ENCODE data around the gene L3MBTL3. TPM values are rescaled to one million over a fixed set of nuclear protein-coding genes. Genes with fewer than 3 reads are reported as not detected.

L3MBTL3 gene
- polyA plus RNA-seq, 2 of the 4 experiments (the other 2 are of a cell fraction) = 3.0 to 5.9 TPM

DNA sequence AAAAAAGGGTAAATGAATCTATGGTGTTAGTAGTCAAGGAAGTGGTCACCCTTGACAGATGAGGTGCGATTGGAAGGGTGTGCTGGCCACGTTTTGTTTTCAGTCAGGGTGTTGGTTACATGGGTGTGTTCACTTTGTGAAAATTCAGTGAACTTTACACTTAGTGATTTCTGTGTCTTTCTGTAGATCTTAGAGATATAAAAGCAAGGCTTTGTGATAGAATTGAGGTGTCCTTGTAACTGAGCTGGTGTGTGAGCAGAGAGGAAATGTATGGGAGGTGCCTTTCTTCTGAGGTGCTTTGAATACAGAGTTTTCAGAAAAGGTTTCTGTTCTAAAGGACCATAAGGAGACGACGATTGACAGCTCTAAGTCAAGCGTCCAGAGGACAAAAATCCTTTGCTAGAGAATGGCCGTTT, 113.9 kb downstream of the L3MBTL3 start:
- 60% methylated on average over 6 of the region's 6 CpGs for WGBS (ENCODE audit: missing lambda C conversion rate)
- ChIA-PET POLR2A (no interaction called here), CTCF (no interaction called here)
- TF ChIP-seq POLR2AphosphoS2 (conservative IDR thresholded peaks at IDR 0.05; ENCODE audit: low read length) (no peak), ZNF302 (CRISPR knock-in tag; IDR thresholded peaks at IDR 0.05) (no peak), CEBPB (IDR thresholded peaks at IDR 0.05) (no peak), ZSCAN20 (CRISPR knock-in tag; IDR thresholded peaks at IDR 0.05) (no peak), SMC3 (IDR thresholded peaks at IDR 0.05) (no peak), ESRRA (IDR thresholded peaks at IDR 0.05; ENCODE audit: borderline replicate concordance, low read length) (no peak), FOSL2 (IDR thresholded peaks at IDR 0.05) (no peak), FOSL2 (CRISPR knock-in tag; IDR thresholded peaks at IDR 0.05) (no peak), CHD4 (IDR thresholded peaks at IDR 0.05; ENCODE audit: borderline replicate concordance) (no peak), HEYL (CRISPR knock-in tag; IDR thresholded peaks at IDR 0.05) (no peak), HOXB5 (CRISPR knock-in tag; IDR thresholded peaks at IDR 0.05) (no peak), KDM5A (IDR thresholded peaks at IDR 0.05) (no peak), CHD2 (IDR thresholded peaks at IDR 0.05; ENCODE audit: low read length, partially characterized antibody) (no peak), TP53 (CRISPR knock-in tag; IDR thresholded peaks at IDR 0.05) (no peak), MYC (IDR thresholded peaks at IDR 0.05; ENCODE audit: borderline replicate concordance, low read length) (no peak), EHF (CRISPR knock-in tag; IDR thresholded peaks at IDR 0.05) (no peak)
- TF ChIP-seq, protein P1, sequence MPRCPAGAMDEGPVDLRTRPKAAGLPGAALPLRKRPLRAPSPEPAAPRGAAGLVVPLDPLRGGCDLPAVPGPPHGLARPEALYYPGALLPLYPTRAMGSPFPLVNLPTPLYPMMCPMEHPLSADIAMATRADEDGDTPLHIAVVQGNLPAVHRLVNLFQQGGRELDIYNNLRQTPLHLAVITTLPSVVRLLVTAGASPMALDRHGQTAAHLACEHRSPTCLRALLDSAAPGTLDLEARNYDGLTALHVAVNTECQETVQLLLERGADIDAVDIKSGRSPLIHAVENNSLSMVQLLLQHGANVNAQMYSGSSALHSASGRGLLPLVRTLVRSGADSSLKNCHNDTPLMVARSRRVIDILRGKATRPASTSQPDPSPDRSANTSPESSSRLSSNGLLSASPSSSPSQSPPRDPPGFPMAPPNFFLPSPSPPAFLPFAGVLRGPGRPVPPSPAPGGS (IDR thresholded peaks at IDR 0.05) = no peak
- TF ChIP-seq, protein P2, sequence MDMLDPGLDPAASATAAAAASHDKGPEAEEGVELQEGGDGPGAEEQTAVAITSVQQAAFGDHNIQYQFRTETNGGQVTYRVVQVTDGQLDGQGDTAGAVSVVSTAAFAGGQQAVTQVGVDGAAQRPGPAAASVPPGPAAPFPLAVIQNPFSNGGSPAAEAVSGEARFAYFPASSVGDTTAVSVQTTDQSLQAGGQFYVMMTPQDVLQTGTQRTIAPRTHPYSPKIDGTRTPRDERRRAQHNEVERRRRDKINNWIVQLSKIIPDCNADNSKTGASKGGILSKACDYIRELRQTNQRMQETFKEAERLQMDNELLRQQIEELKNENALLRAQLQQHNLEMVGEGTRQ (IDR thresholded peaks at IDR 0.05) = no peak
- TF ChIP-seq, protein P3, sequence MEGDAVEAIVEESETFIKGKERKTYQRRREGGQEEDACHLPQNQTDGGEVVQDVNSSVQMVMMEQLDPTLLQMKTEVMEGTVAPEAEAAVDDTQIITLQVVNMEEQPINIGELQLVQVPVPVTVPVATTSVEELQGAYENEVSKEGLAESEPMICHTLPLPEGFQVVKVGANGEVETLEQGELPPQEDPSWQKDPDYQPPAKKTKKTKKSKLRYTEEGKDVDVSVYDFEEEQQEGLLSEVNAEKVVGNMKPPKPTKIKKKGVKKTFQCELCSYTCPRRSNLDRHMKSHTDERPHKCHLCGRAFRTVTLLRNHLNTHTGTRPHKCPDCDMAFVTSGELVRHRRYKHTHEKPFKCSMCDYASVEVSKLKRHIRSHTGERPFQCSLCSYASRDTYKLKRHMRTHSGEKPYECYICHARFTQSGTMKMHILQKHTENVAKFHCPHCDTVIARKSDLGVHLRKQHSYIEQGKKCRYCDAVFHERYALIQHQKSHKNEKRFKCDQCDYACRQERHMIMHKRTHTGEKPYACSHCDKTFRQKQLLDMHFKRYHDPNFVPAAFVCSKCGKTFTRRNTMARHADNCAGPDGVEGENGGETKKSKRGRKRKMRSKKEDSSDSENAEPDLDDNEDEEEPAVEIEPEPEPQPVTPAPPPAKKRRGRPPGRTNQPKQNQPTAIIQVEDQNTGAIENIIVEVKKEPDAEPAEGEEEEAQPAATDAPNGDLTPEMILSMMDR (IDR thresholded peaks at IDR 0.05) = no peak
- TF ChIP-seq, protein P4, sequence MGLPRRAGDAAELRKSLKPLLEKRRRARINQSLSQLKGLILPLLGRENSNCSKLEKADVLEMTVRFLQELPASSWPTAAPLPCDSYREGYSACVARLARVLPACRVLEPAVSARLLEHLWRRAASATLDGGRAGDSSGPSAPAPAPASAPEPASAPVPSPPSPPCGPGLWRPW (IDR thresholded peaks at IDR 0.05) = no peak
- no peaks in the 10 kb centered on the region for H3K4me1 ChIP-seq
- ATAC-seq (no peak), DNase-seq (ENCODE audit: low read depth in 1 of 2, low spot score in 1 of 2) (no peak), FAIRE-seq (no peak)
- H3K4me2 ChIP-seq = no peak overlapping the region
- no peaks in the 10 kb centered on the region for H3K9me3 ChIP-seq
- H3K4me3 ChIP-seq = no peak overlapping the region
- no peak overlapping the region for H3K27ac ChIP-seq

DNA sequence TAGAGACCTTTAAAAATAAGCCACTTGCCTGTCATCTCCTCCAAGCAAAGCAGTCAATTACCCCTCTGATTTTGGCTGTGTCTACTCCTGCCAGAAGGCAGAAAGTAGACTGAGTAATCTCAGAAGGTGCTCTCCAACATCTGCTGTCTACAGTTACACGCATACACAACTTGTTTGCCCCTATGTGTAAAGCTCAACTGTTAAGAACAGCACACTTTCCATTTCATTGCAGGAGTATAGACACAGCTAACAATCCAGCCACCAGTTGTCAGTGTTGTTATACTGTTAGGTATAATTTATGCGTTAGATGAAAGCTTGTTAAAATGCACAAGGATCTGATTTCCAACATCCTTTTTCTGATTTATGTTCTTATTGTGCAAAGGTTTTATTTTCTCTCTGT, 116.2 kb downstream of the L3MBTL3 start:
- no peak overlapping the region for H3K4me2 ChIP-seq
- 94% methylated on average over 2 of the region's 2 CpGs for WGBS (ENCODE audit: missing lambda C conversion rate)
- no peaks in the 10 kb centered on the region for H3K4me1 ChIP-seq
- H3K27ac ChIP-seq = no peak overlapping the region
- POLR2A ChIA-PET = no interaction called here
- no peak for DNase-seq (ENCODE audit: low read depth in 1 of 2, low spot score in 1 of 2)
- H3K4me3 ChIP-seq = no peak overlapping the region
- no peak for ATAC-seq
- CTCF ChIA-PET = no interaction called here
- no peak for TF ChIP-seq HEYL (CRISPR knock-in tag; IDR thresholded peaks at IDR 0.05)
- TF ChIP-seq JUNB (IDR thresholded peaks at IDR 0.05) = no peak
- TF ChIP-seq HOXB13 (CRISPR knock-in tag; IDR thresholded peaks at IDR 0.05; ENCODE audit: low read depth) = no peak
- no peak for TF ChIP-seq ZSCAN20 (CRISPR knock-in tag; IDR thresholded peaks at IDR 0.05)
- no peak for TF ChIP-seq RAD21 (conservative IDR thresholded peaks at IDR 0.05 in 1 of 2, IDR thresholded peaks at IDR 0.05 in 1 of 2)
- no peak for TF ChIP-seq ZC3H11A (IDR thresholded peaks at IDR 0.05)
- TF ChIP-seq FOSL2 (IDR thresholded peaks at IDR 0.05) = no peak
- no peak for TF ChIP-seq FOSL2 (CRISPR knock-in tag; IDR thresholded peaks at IDR 0.05)
- TF ChIP-seq, protein P5, sequence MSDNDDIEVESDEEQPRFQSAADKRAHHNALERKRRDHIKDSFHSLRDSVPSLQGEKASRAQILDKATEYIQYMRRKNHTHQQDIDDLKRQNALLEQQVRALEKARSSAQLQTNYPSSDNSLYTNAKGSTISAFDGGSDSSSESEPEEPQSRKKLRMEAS (IDR thresholded peaks at IDR 0.05) = no peak
- no peak for TF ChIP-seq POLR2A (IDR thresholded peaks at IDR 0.05; ENCODE audit: low read length)
- no peak for TF ChIP-seq RFX5 (IDR thresholded peaks at IDR 0.05)
- TF ChIP-seq MYC (IDR thresholded peaks at IDR 0.05; ENCODE audit: borderline replicate concordance, low read length) = no peak
- TF ChIP-seq, protein P6, sequence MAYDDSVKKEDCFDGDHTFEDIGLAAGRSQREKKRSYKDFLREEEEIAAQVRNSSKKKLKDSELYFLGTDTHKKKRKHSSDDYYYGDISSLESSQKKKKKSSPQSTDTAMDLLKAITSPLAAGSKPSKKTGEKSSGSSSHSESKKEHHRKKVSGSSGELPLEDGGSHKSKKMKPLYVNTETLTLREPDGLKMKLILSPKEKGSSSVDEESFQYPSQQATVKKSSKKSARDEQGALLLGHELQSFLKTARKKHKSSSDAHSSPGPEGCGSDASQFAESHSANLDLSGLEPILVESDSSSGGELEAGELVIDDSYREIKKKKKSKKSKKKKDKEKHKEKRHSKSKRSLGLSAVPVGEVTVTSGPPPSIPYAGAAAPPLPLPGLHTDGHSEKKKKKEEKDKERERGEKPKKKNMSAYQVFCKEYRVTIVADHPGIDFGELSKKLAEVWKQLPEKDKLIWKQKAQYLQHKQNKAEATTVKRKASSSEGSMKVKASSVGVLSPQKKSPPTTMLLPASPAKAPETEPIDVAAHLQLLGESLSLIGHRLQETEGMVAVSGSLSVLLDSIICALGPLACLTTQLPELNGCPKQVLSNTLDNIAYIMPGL (CRISPR knock-in tag; IDR thresholded peaks at IDR 0.05; ENCODE audit: borderline replicate concordance) = no peak
- no peak for TF ChIP-seq HOXA7 (CRISPR knock-in tag; IDR thresholded peaks at IDR 0.05)
- TF ChIP-seq, protein P7, sequence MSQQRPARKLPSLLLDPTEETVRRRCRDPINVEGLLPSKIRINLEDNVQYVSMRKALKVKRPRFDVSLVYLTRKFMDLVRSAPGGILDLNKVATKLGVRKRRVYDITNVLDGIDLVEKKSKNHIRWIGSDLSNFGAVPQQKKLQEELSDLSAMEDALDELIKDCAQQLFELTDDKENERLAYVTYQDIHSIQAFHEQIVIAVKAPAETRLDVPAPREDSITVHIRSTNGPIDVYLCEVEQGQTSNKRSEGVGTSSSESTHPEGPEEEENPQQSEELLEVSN (IDR thresholded peaks at IDR 0.05; ENCODE audit: borderline replicate concordance, low read depth) = no peak
- no peak for FAIRE-seq
- no peaks in the 10 kb centered on the region for H3K9me3 ChIP-seq

Measured in A549 (cell line).